ENCODE data around the gene TDRD7.

The TDRD7 gene

DNA sequence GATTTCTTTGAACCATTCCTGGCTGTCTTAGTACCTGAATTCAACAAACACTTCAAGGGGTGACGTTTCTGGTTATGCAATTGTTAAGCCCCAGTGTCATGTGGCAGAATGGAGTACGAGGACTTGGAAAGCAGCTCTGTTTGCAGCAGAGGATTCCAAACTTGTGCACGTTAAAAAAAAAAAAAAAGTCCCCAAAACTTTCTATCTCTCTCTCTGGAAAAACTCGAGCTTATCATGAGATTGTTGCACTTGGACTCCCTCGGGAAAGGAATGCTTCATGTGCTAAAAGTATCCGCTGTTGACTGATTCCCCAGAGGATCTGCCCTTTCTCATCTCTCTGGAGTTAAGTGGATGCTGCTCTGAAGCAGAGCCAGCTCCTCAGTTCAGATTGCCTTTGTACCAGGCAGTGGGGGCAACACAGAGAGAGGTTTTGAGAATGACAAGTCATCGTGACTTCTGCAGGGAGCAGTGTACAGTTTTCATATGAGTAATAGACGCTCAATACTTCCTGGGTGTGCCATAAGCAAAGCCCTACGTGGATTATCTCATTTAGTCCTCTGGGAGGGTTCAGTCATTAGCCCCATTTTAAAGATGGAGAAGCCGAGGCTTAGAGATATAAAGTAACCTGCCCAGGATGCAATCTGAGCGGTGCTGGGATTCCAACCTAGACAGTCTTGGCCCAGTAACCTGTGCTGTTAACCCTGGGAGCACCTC lies 117.6 kb downstream of the TDRD7 start:
- peak; percentile 55 for DNase-seq

DNA sequence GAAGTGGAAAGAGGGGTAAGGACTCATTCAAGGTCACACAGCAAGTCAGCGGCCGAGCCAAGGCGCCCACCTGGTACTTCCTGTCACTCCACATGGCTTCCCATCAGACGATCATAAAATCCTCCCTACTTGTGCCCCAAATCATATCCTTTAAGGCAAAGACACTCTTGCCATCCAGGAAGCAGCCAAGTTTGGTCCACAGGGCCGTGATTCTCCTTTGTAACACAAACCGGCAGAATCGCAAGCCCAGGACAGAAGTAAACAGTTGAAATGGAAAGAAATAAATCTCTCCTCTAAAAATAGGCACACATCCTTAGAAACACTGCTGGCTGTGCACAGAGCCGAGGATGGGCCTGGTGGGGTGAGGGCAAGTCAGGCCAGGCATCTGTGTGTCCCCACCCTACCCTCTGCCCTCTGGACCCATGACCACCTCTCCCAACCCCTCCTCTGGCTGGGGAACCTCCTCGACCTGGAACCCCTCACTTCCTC lies 120.0 kb downstream of the TDRD7 start:
- no peak for DNase-seq

- no peak for DNase-seq
Observed at GRCh38 chr9:97534185-97534584, 122.3 kb downstream of the TDRD7 start.

- DNase-seq: no peak
Observed at GRCh38 chr9:97534961-97535594, 123.2 kb downstream of the TDRD7 start.

- DNase-seq: no peak
Observed at GRCh38 chr9:97535771-97536170, 123.9 kb downstream of the TDRD7 start.

DNA sequence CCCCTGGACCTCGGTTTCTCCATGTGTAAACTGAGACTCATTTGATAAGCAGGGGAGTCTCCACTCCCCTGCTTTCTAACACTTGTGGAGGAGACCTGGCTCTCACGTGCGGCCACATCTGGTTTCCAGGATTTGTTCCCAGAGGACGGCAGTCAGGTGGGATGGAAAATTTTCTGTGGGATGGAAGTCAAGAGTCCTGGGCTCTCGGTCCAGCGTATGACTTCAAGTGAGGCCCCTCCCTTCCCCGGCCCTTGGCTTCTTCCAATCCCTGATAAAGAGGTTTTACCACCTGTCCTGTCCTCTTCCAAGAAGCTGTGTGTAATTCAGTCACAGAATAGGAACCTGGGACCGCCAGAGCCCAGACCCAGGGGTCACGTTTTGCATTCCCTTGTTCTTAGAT lies 124.6 kb downstream of the TDRD7 start:
- DNase-seq: no peak

DNA sequence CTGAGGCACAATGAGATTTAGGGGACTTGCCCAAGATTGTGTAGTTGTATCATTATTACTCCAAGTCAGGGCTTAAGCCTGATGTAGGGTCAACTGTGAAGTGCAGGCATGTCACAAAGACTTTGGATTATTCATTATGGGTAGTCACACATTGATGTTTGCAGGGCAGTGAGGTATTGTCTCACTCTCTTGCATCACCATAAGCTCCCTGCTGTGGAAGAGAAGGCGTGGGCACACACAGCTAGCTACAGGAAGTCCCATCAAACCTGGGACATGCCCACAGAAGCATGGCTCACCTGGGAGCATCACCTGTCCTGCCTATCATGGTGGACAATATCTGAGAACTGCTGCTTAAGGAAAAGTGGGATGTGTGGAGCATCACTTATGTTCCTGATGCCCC lies 131.7 kb downstream of the TDRD7 start:
- no peak for DNase-seq

DNA sequence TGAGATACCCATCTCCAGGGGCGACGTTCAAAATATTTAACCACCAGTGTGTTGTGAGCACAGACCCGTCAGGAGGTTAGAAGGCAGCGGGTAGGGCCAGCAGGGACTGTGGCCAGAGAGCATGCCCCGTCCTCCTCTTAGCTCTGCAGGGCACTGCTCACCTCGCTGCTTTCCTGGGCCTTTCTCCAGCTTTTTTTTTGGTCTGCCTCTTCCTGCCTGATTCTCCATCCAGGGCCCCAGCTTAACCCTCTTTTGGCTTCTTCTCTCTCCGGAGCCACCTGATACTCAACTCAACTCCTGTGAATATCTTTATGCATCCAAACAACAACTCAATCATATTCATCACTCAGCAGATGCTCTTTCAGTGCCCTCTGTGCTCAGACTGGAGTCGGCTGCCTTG lies 133.6 kb downstream of the TDRD7 start:
- no peak for DNase-seq
